KMS-11 (cell line): Measurements from ENCODE around the gene RAPGEF1.

Experiments used
- H2AFZ ChIP-seq: fragments of 200-600 bp; sonication (generic); 2 replicates; pipeline ENCODE4 v1.6.1; 2016; ENCODE audit warnings: antibody characterized with exemption, mixed run types, low read depth
- H3K27ac ChIP-seq: fragments of 200-600 bp; sonication (generic); 2 replicates; pipeline ENCODE4 v1.6.1; 2016; ENCODE audit warnings: mild to moderate bottlenecking, mixed run types
- H3K27me3 ChIP-seq: fragments of 200-600 bp; sonication (generic); 2 replicates; pipeline ENCODE4 v1.6.1; 2017; ENCODE audit warnings: mild to moderate bottlenecking, low read depth, mixed run types, moderate library complexity; ENCODE audit not compliant: insufficient read depth
- H3K36me3 ChIP-seq: fragments of 200-600 bp; sonication (generic); 2 replicates; pipeline ENCODE4 v1.6.1; 2017; ENCODE audit warnings: mild to moderate bottlenecking, mixed run types; ENCODE audit not compliant: insufficient read depth
- H3K4me1 ChIP-seq: fragments of 200-600 bp; sonication (generic); 2 replicates; pipeline ENCODE4 v1.6.1; 2016; ENCODE audit warnings: mild to moderate bottlenecking, low read depth, mixed run types; ENCODE audit not compliant: poor library complexity, severe bottlenecking
- H3K4me2 ChIP-seq: fragments of 200-600 bp; sonication (generic); 2 replicates; pipeline ENCODE4 v1.7.0; 2016; ENCODE audit warnings: mild to moderate bottlenecking, mixed run types
- H3K4me3 ChIP-seq: fragments of 200-600 bp; sonication (generic); IDR thresholded peaks from 2 replicates; pipeline ENCODE4 v1.6.1; 2017; ENCODE audit warnings: low read depth, low read length, mixed read lengths; ENCODE audit not compliant: insufficient read depth
- H3K79me2 ChIP-seq: fragments of 200-600 bp; sonication (generic); 2 replicates; pipeline ENCODE4 v1.6.1; 2016; ENCODE audit warnings: low read depth, mixed run types; ENCODE audit not compliant: insufficient read depth
- H3K9ac ChIP-seq: fragments of 200-600 bp; sonication (generic); 2 replicates; pipeline ENCODE4 v1.6.1; 2016; ENCODE audit warnings: mild to moderate bottlenecking, mixed run types
- H4K20me1 ChIP-seq: fragments of 200-600 bp; sonication (generic); 2 replicates; pipeline ENCODE4 v1.6.1; 2016; ENCODE audit warnings: mild to moderate bottlenecking, mixed run types; ENCODE audit not compliant: insufficient read depth
- CTCF ChIP-seq: fragments of 200-600 bp; sonication (generic); conservative IDR thresholded peaks from 2 replicates; pipeline ENCODE4 v1.6.1; 2017; ENCODE audit warnings: low read depth, mild to moderate bottlenecking, antibody characterized with exemption, low read length, moderate library complexity, mixed read lengths

The RAPGEF1 gene

GRCh38 chr9:131700765-131701435 lies 39.0 kb downstream of the RAPGEF1 start:
- Histone ChIP-seq H3K4me1 (peaks cover 76% of the 10 kb centered on the region), H3K27ac (no peak overlapping the region), H3K36me3 (no peaks in the 10 kb centered on the region), H3K27me3 (no peaks in the 10 kb centered on the region), H3K4me3 (no peak overlapping the region), H3K9ac (no peak overlapping the region), H3K79me2 (peaks cover 96% of the 10 kb centered on the region), H2AFZ (no peak overlapping the region), H4K20me1 (peaks cover 17% of the 10 kb centered on the region), H3K4me2 (no peak overlapping the region)
- no peak for TF ChIP-seq CTCF

- Histone ChIP-seq H3K4me1 (peaks cover 74% of the 10 kb centered on the region), H3K4me2 (no peak overlapping the region), H3K9ac (no peak overlapping the region), H3K79me2 (peaks cover 96% of the 10 kb centered on the region), H3K36me3 (no peaks in the 10 kb centered on the region), H3K27ac (no peak overlapping the region), H3K4me3 (no peak overlapping the region), H2AFZ (no peak overlapping the region), H3K27me3 (no peaks in the 10 kb centered on the region), H4K20me1 (peaks cover 17% of the 10 kb centered on the region)
- no peak for TF ChIP-seq CTCF
These were observed 39.8 kb downstream of the RAPGEF1 start for GRCh38 chr9:131700076-131700475.

- TF ChIP-seq CTCF = no peak
- no peak overlapping the region for H3K27ac ChIP-seq
- no peak overlapping the region for H2AFZ ChIP-seq
These were observed 41.3 kb downstream of the RAPGEF1 start for GRCh38 chr9:131698618-131698985.

GRCh38 chr9:131697908-131698617 lies 41.8 kb downstream of the RAPGEF1 start:
- peaks cover 12% of the 10 kb centered on the region for H4K20me1 ChIP-seq

More at GRCh38 chr9:131698618-131698985, 41.3 kb downstream of the RAPGEF1 start:
- H3K27me3 ChIP-seq = no peaks in the 10 kb centered on the region
- H4K20me1 ChIP-seq = peaks cover 12% of the 10 kb centered on the region
- H3K4me3 ChIP-seq = no peak overlapping the region
- H3K4me2 ChIP-seq = no peak overlapping the region
- H3K9ac ChIP-seq = no peak overlapping the region
- no peaks in the 10 kb centered on the region for H3K36me3 ChIP-seq
- H3K79me2 ChIP-seq = peaks cover 95% of the 10 kb centered on the region
- H3K4me1 ChIP-seq = peaks cover 69% of the 10 kb centered on the region

More at GRCh38 chr9:131697908-131698617, 41.8 kb downstream of the RAPGEF1 start:
- Histone ChIP-seq H3K9ac (no peak overlapping the region), H3K4me2 (no peak overlapping the region; the same call in 1 of the 2 replicates), H3K4me3 (no peak overlapping the region), H3K27me3 (no peaks in the 10 kb centered on the region), H3K79me2 (peaks cover 95% of the 10 kb centered on the region), H2AFZ (no peak overlapping the region), H3K4me1 (peaks cover 71% of the 10 kb centered on the region), H3K27ac (no peak overlapping the region; the same call in 1 of the 2 replicates), H3K36me3 (no peaks in the 10 kb centered on the region)
- TF ChIP-seq CTCF = no peak
